T-helper 17 cell (primary cell): ENCODE measurements around the gene NPAS4. TPM values are rescaled to one million over a fixed set of nuclear protein-coding genes. Genes with fewer than 3 reads are reported as not detected.
"Not testable (repeated sequence)": the region's sequence is repeated elsewhere in the genome, so short reads cannot be mapped to it uniquely, and the experiment has no call there.

ENCODE experiments used
- ATAC-seq: fragments of 150-1000 bp; cut with Tn5 transposase; 2 replicates; pipeline ENCODE4 v1.10.0; 2021; ENCODE audit warnings: mild to moderate bottlenecking, moderate library complexity
- DNase-seq, 3 donors: peaks; one replicate each; pipeline versions ENCODE4 v3.0.0 to v3.0.0-alpha.2; 2020 to 2021
- H3K9me3 ChIP-seq: one replicate; pipeline ENCODE4 v1.7.0; 2013; ENCODE audit warnings: low read length, mild to moderate bottlenecking; ENCODE audit not compliant: control insufficient read depth, poor library complexity, severe bottlenecking
- H3K27ac Mint-ChIP-seq: one replicate; pipeline ENCODE4 v1.8.0; 2022; ENCODE audit warnings: mild to moderate bottlenecking, moderate library complexity, mixed read lengths
- H3K27me3 Mint-ChIP-seq: one replicate; pipeline ENCODE4 v1.8.0; 2022; ENCODE audit warnings: mixed read lengths
- H3K36me3 Mint-ChIP-seq: one replicate; pipeline ENCODE4 v1.8.0; 2022; ENCODE audit warnings: low read depth, mixed read lengths
- H3K4me1 Mint-ChIP-seq: one replicate; pipeline ENCODE4 v1.8.0; 2022; ENCODE audit warnings: mild to moderate bottlenecking, mixed read lengths
- H3K4me3 Mint-ChIP-seq: one replicate; pipeline ENCODE4 v1.8.0; 2022; ENCODE audit warnings: mild to moderate bottlenecking, moderate library complexity, mixed read lengths
- total RNA-seq, 4 donors: library from RNA in 2 of 4; stranded (reverse) in 2 of 4; gene quantifications; one replicate each; pipeline ENCODE4 v1.2.3 and lab custom pipeline; 2022 to 2026

Gene NPAS4
- total RNA-seq, 2 donors from 2014 or later: not detected

DNA sequence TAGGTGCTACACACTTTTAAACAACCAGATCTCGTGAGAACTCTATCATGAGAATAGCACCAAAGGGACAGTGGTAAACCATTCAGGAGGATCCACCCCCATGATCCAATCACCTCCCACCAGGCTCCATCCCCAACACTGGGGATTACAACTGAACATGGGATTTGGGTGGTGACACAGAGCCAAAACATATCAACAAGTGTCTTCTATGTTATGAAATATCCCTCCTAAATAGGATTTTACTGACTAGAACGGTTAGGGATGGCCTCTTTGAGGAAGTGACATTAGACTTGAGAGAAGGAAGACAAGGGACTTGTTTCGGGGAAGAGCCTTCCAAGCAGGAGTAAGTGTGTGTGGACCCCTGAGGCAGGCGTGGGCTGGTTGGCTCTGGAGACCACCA is 29.7 kb downstream of the NPAS4 start:
- Mint-ChIP-seq H3K27ac (no peak overlapping the region), H3K27me3 (peaks cover 35% of the 10 kb centered on the region), H3K36me3 (peaks cover 3% of the 10 kb centered on the region), H3K4me3 (no peak overlapping the region), H3K4me1 (peaks cover 20% of the 10 kb centered on the region)
- no peaks in the 10 kb centered on the region for H3K9me3 ChIP-seq
- ATAC-seq (no peak), DNase-seq (no peak)

DNA sequence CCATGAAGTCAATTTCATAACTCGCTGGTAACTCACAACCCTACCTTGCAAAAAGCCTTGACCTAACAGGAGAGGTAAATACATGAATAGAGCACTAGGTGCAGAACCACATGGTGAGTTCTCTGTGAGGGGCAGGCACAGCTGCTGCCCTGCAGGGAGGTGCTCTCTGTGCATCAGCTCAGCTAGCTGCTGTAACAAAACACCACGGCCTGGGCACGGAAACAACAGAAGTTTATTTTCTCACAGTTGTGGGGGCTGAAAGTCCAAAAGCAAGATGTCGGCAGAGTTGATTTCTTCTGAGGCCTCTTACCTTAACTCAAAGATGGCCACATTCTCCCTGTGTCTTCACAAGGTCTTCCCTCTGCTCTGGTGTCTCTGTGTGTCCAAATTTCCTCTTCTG is 30.8 kb downstream of the NPAS4 start:
- H3K4me3 Mint-ChIP-seq: no peak overlapping the region
- H3K27ac Mint-ChIP-seq: no peak overlapping the region
- H3K27me3 Mint-ChIP-seq: peaks cover 24% of the 10 kb centered on the region
- H3K36me3 Mint-ChIP-seq: peaks cover 3% of the 10 kb centered on the region
- H3K4me1 Mint-ChIP-seq: peaks cover 20% of the 10 kb centered on the region
- no peaks in the 10 kb centered on the region for H3K9me3 ChIP-seq
- no peak for ATAC-seq
- DNase-seq: no peak

DNA sequence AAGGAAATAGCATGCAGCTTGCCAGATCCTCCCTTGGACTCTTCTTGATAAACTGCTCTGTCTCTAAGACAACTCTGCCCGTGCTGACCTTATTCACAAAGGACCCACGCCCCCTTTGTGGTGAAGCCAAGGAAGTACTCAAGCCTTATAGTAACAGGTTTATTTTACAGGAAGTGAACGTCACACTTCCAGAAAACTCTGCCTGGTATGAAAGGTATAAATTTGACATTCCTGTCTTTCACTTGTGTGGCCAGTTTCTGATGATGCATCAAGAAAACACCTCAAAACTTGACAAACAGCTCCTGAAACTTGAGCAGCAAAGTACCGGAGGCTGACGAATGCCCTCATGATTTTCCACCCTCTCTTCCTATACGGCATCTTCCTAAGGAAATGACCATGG is 33.4 kb downstream of the NPAS4 start:
- H3K36me3 Mint-ChIP-seq: no peaks in the 10 kb centered on the region
- DNase-seq: no peak
- H3K27me3 Mint-ChIP-seq: peaks cover 7% of the 10 kb centered on the region
- H3K4me1 Mint-ChIP-seq: peaks cover 20% of the 10 kb centered on the region
- H3K4me3 Mint-ChIP-seq: no peak overlapping the region
- no peak overlapping the region for H3K27ac Mint-ChIP-seq
- H3K9me3 ChIP-seq: no peaks in the 10 kb centered on the region
- no peak for ATAC-seq

DNA sequence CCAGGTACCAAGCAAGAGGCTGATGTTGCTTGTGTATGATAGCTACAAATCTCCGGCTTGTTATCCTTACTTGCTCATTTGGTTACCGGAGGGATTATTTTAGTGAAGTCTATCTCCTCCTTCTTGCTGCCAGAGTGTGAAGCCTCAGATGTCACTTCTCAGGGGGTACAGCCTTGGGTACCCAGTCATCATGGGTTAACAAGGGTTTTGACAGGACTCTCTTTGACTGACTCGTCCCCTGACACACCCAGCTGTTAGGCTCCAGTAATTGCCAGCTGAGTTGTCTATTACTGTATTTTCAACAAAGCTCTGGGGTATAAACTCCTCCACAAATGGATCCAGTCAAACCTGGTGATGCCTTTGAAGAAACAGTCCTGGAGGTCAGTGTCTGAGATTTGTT is 34.0 kb downstream of the NPAS4 start:
- ATAC-seq (no peak), DNase-seq (no peak)
- H3K4me1 Mint-ChIP-seq: peaks cover 20% of the 10 kb centered on the region
- H3K27ac Mint-ChIP-seq: peak overlapping the region; percentile 56
- peaks cover 7% of the 10 kb centered on the region for H3K27me3 Mint-ChIP-seq
- H3K36me3 Mint-ChIP-seq: no peaks in the 10 kb centered on the region
- no peak overlapping the region for H3K4me3 Mint-ChIP-seq
- no peaks in the 10 kb centered on the region for H3K9me3 ChIP-seq

DNA sequence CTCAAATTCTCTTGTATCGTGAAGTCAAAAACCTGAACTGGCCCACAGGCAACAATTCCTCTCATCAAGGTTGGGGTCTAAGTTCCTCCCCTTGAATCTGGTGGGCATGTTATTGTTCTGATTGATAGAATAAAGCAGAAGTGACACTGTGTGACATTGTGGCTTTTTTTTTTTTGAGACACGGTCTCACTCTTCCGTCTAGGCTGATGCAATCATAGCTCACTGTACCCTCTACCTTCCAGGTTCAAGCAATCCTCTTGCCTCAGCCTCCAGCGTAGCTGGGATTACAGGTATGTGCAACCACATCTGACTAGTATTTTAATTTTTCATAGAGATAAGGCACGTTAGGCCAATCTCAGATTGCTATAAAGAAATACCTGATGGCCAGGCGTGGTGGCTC is 37.0 kb downstream of the NPAS4 start:
- Mint-ChIP-seq H3K36me3 (no peaks in the 10 kb centered on the region), H3K27ac (no peak overlapping the region), H3K4me1 (peaks cover 15% of the 10 kb centered on the region), H3K27me3 (no peaks in the 10 kb centered on the region), H3K4me3 (no peak overlapping the region)
- no peaks in the 10 kb centered on the region for H3K9me3 ChIP-seq
- ATAC-seq (peak; percentile 40), DNase-seq (no peak)

DNA sequence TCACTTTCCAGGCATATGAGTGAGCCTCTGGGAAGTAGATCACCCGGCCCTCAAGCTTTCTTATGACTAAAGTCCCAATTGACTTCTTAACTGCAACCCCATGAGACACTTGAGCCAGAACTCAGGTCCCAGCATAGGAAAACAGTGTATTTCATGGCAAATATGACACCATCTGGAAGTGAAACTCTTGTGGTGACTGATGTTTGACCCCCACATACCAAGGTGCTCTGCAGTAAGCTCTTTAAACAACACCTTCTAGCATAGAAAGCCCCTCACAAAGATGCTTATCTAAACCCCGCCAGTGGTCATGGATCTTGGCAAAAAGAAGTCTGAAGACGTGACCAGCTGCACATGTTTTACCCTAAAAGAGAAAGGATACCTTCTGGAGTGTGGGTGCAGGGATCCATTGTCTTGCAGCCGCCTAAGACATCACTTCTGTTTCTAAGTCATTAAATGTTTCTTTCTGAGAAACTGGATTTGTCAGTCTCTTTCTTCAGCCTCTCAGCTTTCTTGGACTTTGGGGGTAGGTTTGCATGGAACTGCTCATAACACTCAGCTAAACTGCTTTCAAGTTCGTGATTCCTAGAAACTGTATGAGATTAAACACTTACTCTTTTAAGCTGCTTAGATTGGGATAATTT is 38.4 kb downstream of the NPAS4 start:
- Mint-ChIP-seq H3K4me3 (no peak overlapping the region), H3K4me1 (peaks cover 8% of the 10 kb centered on the region), H3K27ac (no peak overlapping the region), H3K27me3 (no peaks in the 10 kb centered on the region), H3K36me3 (no peaks in the 10 kb centered on the region)
- no peaks in the 10 kb centered on the region for H3K9me3 ChIP-seq
- no peak for DNase-seq
- no peak for ATAC-seq

DNA sequence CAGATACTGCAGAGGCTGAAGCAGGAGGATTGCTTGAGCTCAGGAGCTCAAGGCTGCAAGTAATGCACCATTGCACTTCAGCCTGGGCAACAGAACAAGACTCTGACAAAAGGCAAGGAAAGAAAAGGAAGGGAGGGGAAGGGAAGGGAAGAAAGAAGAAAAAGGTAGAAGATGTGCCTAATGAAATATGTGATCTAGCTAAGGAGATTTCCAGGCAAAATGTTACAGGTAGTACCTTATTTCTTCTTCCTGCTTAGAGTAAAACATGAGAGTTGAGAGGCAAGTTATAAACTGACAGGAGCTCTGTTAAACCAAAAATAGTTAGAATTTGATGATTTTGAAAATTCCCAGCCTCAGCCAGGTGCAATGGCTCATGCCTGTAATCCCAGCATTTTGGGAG is 41.2 kb downstream of the NPAS4 start:
- DNase-seq: no peak
- no peak for ATAC-seq
- Mint-ChIP-seq H3K27ac (no peak overlapping the region), H3K4me1 (no peaks in the 10 kb centered on the region), H3K27me3 (no peaks in the 10 kb centered on the region), H3K36me3 (no peaks in the 10 kb centered on the region), H3K4me3 (no peak overlapping the region)
- H3K9me3 ChIP-seq: no peaks in the 10 kb centered on the region

DNA sequence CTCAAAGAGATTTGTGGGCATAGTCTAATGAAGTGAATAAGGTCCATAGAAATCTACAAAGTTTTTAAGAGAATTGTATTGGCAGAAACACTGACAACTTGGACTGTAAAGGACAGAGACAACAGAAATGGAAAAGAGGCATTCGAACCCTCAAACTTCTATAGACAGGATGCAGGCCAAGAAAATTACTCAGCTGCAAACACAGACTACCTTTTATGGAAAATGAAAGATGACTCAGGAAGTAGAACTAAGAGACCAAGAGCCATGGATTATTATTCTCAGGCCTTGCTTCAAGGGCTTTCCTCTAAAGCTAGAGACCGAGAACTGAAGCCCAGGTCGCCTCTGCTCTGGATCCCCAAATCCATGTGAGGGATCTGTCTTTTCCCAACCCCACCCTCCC is 42.1 kb downstream of the NPAS4 start:
- Mint-ChIP-seq H3K4me1 (peaks cover 7% of the 10 kb centered on the region), H3K4me3 (no peak overlapping the region), H3K27ac (no peak overlapping the region), H3K36me3 (no peaks in the 10 kb centered on the region), H3K27me3 (no peaks in the 10 kb centered on the region)
- ATAC-seq (no peak), DNase-seq (no peak)
- H3K9me3 ChIP-seq: no peaks in the 10 kb centered on the region

DNA sequence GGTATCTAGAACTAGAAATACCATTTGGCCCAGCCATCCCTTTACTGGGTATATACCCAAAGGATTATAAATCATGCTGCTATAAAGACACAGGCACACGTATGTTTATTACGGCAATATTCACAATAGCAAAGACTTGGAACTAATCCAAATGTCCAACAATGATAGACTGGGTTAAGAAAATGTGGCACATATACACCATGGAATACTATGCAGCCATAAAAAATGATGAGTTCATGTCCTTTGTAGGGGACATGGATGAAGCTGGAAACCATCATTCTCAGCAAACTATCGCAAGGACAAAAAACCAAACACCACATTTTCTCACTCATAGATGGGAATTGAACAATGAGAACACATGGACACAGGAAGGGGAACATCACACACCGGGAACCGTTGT is 43.3 kb downstream of the NPAS4 start:
- DNase-seq, H3K27me3 Mint-ChIP-seq, H3K27ac Mint-ChIP-seq, H3K4me3 Mint-ChIP-seq, H3K9me3 ChIP-seq, H3K36me3 Mint-ChIP-seq, ATAC-seq: not testable (repeated sequence)
- H3K4me1 Mint-ChIP-seq: peaks cover 13% of the 10 kb centered on the region

DNA sequence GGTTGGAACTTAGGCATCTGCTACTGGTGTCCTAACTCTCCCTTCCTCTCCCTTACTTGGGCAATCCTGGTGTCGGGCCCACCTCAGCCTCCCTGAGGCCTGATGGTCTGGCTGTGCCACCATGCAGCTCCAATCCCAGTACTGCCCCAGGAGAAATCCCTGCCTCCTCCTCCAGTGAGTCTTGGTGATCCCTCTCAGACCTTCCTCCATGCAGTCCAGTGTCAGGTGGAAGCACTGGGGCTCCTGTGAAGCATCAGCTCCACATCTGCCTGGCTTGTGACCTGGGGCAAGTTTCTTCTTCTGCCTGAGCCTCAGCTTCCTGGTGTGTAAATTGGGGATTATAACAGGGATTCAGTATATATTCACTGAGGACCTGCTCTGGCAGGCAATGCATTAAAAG is 44.1 kb downstream of the NPAS4 start:
- Mint-ChIP-seq H3K4me3 (no peak overlapping the region), H3K4me1 (peaks cover 13% of the 10 kb centered on the region), H3K27me3 (no peaks in the 10 kb centered on the region), H3K27ac (peak overlapping the region; percentile 87), H3K36me3 (no peaks in the 10 kb centered on the region)
- no peak for DNase-seq
- ATAC-seq: no peak
- no peaks in the 10 kb centered on the region for H3K9me3 ChIP-seq

- no peak for DNase-seq
- Mint-ChIP-seq H3K4me1 (peaks cover 13% of the 10 kb centered on the region), H3K27ac (peak overlapping the region; percentile 87), H3K27me3 (no peaks in the 10 kb centered on the region), H3K36me3 (peaks cover 2% of the 10 kb centered on the region), H3K4me3 (peak overlapping the region; percentile 90)
- no peak for ATAC-seq
- H3K9me3 ChIP-seq: no peaks in the 10 kb centered on the region
Observed at GRCh38 chr11:66465373-66466224, 44.8 kb downstream of the NPAS4 start.

- peak within 1 kb of the TSS; percentile 95 for H3K4me3 Mint-ChIP-seq
- peaks cover 2% of the 10 kb centered on the region for H3K36me3 Mint-ChIP-seq
Observed at GRCh38 chr11:66466225-66467033, 45.6 kb downstream of the NPAS4 start, which contains the start of gene PELI3. Gene PELI3, plus strand, starts transcription at chr11:66466905. Its CDS starts 1,224 bp downstream, at chr11:66468129.

DNA sequence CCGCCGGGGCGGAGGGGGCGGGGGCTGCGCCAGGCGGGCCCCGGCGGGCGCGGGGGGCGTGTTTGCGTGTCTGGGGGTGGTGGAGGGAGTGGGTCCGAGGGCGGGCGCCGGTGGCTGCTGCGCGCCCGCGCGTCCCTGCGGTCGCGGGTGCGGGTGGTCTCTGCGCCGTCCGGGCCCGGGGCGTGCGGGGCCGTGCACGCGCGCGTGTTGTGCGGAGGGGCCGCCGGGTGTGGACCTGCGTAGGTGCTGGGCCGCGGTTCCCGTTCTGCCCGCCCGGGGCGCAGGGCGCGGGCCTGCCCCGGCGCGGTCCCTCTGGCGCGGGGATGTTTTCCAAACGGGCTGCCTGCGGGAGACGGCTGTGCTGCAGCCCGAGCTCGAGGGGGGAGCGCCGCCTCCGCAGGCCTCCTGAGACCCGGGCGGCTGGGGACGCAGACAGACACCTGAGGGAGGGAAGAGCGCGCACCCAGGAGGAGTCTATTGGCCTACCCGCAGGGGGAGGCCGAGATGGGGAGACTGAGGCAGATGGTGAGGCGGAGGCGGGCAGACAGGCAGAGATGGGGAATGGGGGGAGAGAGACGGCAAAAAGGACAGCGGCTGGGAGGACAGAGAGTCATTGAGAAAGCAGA is 46.3 kb downstream of the NPAS4 start:
- Mint-ChIP-seq H3K27me3 (no peaks in the 10 kb centered on the region), H3K4me3 (peak overlapping the region; percentile 95), H3K4me1 (peaks cover 13% of the 10 kb centered on the region), H3K36me3 (peaks cover 2% of the 10 kb centered on the region), H3K27ac (peak overlapping the region; percentile 73)
- ATAC-seq (peak; percentile 51), DNase-seq (peak in 1 of 3 donors; percentile 39)
- H3K9me3 ChIP-seq: no peaks in the 10 kb centered on the region

More at GRCh38 chr11:66466225-66467033, 45.6 kb downstream of the NPAS4 start, which contains the start of gene PELI3:
- H3K27me3 Mint-ChIP-seq: no peaks in the 10 kb centered on the region
- no peaks in the 10 kb centered on the region for H3K9me3 ChIP-seq
- ATAC-seq (peak; percentile 93), DNase-seq (peak; percentile 89 to 97 (median 93))
- peaks cover 13% of the 10 kb centered on the region for H3K4me1 Mint-ChIP-seq
- peak within 1 kb of the TSS; percentile 87 for H3K27ac Mint-ChIP-seq
